NCI-H146 (cell line): ENCODE data around the gene TMEM9.

ENCODE experiments used
- DNase-seq: peaks from one replicate; lab custom pipeline; 2025; lab: John Stamatoyannopoulos, UW

TMEM9 gene

GRCh38 chr1:201126832-201127754, 27.2 kb downstream of the TMEM9 start, which contains the start of gene ASCL5:
ASCL5 (minus strand) TSS chr1:201127184; CDS start chr1:201115372, 11,812 bp downstream.
- peak; percentile 69 for DNase-seq

DNA sequence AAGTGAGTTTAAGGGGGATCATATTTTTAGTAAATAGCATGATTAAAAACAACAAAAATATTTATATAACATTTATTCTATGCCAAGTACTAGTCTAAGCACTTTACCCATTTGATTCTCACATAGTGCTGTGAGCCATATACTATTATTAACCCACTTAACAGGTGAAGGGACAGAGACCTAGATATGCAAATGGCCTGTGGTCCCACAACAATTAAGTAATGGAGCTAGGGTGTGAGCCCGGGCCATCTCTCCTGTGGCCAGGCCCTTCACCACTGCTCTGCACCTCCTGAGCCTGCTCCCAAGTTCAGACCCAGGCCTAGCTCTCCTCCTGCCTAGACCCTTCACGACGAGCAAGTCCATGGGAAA, 27.8 kb downstream of the TMEM9 start:
- DNase-seq = no peak

DNA sequence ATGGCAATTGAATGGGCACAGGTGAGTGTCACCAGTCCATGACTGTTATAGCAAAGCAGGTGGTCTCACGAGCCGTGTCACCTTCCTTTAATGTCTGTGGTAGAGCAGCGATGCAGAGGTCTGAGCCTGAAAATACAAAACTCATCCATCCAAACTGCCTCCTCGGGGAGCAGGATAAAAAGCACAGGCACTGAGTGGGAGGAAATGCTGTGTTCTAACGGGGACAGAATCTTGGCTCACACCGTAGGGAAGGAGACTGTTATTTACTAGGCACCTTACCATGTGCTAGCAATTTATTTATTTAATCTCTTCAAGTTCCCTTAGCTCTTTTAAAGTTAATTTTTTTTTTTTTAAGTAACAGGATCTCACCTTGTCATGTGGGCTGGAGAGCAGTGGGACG, 28.5 kb downstream of the TMEM9 start:
- no peak for DNase-seq

GRCh38 chr1:201125019-201125418, 29.3 kb downstream of the TMEM9 start:
- DNase-seq = no peak

GRCh38 chr1:201123866-201124265, 30.4 kb downstream of the TMEM9 start:
- DNase-seq = no peak

DNA sequence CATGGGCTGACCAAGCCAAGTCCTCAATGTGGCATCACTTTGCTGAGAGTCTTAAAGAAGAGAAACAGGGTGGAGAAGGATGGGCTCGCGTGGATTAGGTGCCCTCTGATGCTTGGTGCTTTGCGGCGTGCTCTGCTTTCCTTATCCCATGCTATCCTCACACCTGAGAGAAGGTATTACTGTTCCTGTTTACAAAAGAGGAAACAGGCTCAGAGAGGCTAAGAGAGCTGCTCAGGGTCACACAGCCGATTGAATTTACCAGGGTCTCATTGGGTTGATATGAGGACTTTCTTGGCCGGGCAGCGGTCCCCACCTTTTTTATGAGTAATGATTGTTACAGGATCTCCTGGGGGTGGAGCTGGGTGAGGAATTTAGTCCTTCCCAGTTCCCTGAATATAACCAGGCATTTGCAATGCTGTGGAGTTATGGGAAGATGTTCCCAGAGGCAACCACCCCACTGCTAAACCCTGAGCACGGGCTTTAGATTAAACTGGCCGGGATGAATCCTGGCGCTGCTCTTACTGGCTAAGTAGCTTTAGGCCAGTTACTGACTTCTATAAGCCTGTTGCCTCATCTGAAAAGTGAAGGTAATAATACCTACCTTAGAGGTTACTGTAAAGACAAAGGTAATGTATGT, 31.8 kb downstream of the TMEM9 start:
- no peak for DNase-seq

DNA sequence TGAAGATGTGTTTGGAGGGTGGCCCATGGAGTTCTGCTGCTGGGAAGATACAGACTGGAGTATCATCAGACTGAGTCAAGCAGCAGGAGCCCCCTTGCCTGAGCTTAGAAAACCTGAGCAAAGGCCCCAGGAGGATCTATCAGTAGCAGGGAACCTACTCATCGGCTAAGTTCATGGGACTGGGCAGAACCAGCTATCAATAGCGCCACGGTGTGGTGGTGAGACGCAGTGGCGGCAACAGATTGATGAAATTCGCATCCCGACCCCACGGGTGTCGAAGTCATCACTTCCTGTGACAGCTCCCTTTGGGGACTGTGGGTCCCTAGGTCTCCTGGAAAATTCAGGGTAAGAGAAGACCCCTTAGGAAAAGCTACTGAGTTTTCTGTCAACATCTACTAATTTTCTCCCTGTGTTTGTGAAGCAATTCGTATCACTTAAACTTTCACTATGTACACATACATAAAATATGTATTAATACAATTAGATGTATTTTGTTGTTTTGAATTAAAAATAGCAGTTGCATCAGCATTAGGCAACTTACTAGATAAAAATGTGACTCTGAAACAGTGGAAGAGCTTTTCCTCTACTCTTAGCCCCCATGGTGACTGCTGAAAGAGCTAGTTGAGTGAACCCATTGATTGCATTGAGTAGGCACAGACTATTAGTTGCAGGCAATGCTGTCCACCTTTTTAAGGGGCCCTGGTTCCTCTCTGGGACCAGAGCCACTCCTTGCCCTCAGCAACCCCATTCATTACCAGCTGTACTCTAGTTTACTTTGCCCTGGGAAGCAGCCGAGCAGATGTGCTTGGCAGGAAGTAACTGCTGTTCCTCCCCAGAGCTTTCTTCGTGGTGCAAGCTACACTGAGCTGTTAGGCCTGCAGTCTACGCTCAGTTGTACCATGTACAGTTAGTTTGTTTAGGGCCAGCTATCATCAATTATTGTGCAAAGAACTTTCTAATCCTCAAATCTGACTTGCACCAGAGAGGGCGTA, 34.8 kb downstream of the TMEM9 start:
- peak; percentile 9 for DNase-seq

DNA sequence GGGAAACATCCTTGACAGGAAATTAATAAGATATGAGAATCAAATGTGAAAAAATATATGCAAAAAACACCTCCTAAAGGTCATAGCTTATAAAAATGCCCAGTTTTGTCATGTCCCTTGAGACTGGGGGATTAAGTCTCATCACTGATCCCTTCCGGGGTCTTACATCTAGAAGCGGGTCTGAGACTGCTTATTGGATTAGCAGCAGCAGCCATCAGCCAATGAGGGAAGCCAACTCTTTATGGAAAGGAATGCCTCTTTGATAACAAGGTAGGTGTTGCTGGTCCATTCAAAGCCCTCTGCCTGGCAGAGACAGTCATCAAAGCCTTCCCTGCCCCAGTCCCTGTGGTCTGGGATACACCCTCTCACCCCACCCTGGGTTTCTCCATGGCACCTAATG, 38.2 kb downstream of the TMEM9 start:
- no peak for DNase-seq

DNA sequence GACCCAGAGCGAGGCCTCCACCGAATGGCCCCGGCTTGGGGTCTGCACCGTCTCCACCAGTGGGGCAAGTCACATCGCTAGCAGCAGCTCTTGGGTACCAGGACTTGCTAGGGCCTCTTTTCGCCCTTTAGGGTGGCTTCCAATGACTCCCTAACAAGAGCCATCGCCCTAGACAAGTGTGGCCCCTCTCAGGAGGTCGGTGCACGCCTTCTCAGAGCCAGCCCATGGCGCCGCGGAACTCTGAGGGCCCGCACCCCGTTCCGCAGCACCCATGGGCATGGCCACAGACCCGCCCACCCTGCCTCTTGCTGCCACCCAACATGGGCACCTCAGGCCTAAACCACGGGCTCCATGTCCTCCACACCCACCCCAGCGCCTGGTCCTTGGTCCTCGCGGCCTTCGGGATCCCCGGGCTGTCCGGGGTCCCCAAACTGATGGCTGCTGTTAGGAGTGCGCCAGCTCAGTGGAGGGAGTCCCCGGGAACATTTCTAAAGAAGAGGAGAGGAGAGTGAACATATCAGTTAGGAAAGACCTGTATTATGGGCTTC, 38.8 kb downstream of the TMEM9 start:
- no peak for DNase-seq

DNA sequence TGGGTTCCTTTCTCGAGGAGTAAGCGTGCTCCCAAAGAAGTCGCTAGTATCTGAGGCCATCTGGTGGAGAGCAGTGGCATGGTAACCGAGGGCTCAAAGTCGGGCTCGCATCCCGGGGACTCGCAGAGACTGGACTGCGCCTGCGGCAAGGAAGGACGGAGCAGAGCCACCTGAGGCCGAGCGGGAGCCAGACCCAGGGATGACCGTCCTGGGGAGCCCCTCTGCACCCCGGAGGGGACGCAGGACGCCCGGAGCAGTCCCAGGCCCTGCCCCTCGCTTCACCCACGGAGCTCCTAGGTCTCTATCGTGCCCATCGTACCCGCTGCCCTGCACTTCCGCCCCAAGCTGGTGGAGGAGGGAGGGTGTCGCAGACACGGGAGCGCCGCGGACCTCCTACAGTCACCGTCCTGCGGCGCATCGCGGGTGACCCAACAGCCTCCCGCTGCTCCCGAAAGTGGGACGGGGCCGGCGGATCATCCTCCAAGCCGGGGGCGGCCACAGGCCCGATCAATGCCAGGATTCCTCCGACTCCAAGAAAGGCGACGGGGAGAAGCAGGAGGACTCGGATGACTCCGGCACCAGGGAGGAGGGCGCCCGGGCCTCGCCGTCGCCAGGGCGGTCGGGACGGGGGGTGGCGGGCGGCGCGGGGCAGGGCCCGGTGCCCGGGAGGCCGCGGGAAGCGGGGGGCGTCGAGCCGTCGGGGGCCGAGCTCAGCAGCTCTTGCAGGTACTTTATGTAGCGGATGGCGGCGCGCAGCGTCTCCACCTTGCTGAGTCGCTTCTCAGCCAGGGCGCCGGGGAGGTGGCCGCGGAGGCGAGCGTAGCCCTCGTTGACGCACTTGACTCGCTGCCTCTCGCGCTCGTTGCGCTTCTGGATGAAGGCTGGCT, 39.8 kb downstream of the TMEM9 start:
- peak; percentile 94 for DNase-seq

DNA sequence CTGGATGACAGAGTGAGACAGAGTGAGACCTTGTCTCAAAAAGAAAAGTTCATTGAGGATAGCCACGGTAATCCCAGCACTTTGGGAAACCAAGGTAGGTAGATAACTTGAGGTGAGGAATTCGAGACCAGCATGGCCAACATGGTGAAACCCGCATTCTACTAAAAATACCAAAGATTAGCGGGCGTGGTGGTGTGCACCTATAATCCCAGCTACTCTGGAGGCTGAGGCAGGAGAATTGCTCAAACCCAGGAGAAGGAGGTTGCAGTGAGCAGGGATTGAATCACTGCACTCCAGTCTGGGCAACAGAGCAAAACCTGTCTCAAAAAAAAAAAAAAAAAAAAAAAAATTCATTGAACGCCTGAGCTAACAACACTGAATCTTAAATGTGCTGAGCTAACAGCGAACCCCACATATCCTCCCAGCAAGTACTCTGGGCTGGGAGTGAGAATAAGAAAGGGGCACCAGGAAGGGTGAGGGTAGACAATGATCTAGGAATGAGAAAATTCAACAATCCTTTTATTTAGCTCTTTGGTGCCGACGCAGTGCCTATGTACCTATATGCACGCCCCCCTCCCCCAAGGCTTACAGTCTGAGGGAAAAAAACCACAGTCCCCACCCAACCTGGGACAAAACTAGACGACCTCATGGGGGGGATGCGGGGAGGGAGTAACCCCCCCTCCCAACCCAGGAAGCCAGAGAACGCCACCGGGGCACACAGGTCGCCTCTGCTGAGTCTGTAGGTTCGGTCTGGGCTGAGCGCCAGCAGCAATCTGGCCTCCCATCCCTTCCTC, 40.6 kb downstream of the TMEM9 start:
- no peak for DNase-seq

GRCh38 chr1:201112926-201113325, 41.3 kb downstream of the TMEM9 start:
- DNase-seq = no peak

DNA sequence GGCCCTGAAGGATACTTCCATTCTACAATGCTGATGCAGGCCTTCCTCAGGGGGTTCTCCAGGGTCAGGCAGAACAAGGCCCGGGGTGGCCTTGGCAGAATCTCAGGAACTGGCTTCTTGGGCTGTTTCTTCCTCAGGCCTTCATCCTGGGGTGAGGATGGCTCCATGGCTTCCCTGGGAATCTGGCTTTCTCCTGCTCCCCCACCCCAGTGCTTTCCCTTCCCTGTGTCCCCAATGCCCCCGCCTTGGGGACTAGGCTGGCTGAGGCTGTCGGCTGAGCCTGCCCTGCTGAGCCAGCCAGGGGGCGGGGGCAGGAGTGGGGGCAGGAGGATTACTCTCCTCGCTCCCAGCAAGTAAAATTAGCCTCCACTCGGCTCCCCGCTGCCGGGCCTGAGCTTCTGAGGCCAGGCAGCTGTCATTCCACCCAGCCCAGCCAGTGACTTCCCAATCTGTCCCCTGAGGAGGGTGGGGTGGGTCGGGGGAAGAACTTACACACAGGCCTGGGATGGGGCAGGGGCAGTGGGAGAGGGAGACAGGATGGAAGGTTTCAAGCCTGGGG, 42.0 kb downstream of the TMEM9 start, which contains the start of gene CACNA1S:
TSS of gene CACNA1S (minus strand) at position 254 of the 559 bp plus-strand sequence. CDS start at position 167, 87 bp downstream.
- no peak for DNase-seq

DNA sequence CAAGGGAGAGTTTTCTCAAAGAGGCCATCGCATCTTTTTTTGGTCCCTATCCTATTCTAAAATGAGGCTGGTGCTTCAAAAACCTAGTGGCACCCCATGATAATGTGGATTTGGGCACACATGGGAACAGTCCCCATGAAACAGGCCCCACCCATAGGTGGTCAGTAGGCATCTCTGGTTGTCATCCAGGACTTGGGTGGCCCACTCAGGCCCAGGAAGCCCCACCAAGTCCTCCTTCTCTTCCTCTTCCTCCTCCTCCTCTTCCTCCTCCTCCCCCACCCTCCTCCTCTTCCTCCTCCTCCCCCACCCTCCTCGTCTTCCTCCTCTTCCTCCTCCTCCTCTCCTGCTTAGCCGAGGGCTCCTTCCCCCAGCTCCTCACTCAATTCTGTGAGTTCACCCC, 42.6 kb downstream of the TMEM9 start:
- DNase-seq = no peak

DNA sequence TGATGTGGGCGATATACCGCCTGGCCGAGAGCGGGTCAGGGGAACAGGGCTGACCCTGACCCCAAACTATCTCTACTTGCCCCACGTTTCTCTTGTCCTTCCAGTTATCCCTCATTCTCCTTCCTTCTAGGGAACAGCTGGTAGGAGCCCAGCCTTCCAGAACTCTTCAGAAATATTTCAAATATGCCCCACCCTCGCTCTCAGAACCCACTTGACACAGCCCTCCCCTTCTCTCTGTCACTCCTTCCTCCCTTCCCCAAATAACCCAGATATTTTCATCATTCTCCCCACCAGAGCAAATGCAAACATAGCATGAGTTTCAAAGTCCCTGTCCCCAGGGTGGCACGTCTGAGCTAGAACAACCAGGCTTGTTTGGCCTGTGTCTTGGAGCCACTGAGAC, 43.1 kb downstream of the TMEM9 start:
- no peak for DNase-seq

GRCh38 chr1:201110616-201111015, 43.7 kb downstream of the TMEM9 start:
- DNase-seq = no peak

- no peak for DNase-seq
These were observed 44.1 kb downstream of the TMEM9 start for GRCh38 chr1:201110138-201110537.

DNA sequence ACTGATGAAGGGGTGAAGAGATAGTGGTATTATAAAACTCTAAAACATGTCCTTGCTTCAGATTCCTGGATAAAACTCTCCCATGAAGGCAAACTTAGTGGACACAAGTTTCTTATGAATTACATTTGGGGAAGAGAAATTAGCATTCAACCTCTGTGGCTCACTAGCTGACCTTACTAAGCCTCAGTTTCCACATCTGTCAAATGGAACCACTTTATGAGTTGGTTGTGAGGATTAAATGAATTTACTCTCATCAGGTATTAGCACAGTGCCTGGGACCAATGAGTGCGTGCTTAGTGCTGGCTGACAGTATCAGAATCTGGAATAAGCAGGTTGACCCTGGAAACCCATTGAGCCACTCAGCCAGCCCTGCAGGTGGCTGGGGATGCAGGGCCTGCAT, 44.6 kb downstream of the TMEM9 start:
- no peak for DNase-seq

DNA sequence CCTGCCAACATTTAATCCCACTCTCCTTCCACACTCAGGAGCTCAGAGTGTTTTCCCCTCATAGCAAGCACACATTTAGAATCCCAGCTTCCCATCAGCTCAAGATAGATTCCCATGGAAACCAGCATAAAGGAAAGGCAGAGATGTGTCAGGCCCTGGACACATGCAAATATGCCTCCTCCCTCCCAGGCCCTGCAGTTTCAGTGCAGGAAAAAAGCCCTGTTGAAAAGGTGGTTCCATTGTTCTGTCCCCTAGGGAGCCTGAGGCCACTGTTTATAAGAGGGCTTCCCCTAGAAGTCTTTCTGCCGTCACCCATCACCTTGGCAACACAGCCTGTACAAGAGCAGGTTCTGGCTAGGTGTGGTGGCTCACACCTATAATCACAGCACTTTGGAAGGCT, 45.7 kb downstream of the TMEM9 start:
- peak; percentile 99 for DNase-seq

DNA sequence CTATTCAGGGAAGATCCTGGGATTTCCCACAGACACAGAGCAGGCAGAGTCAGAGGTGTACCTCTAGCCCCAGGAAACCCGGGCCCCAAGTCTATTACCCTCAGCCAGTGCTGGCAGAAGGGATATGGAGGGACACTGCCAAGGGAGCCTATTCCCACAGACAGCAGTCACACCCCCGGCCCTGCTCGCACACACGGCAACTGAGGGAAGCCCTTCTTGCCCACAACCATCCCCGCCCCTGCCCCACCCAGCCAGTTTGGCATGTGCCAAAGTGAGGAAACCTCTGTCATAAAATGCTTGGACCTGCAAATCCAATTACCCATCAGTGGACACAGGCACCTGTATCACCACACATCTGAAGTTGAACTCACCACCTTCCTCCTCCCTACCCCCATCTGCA, 48.6 kb downstream of the TMEM9 start:
- DNase-seq = no peak
